Coronary artery (tissue), 2 donors: ENCODE results near the gene TSPAN4.
A peak's percentile ranks its signal among the peaks of the same experiment; 100 is the strongest.

Experiments used
- DNase-seq: peaks from one replicate; pipeline ENCODE4 v3.0.0-alpha.2; 2017; ENCODE audit warnings: low spot score
- H3K27ac ChIP-seq, 2 donors: fragments of 200-600 bp; sonication (generic); one replicate each; pipeline ENCODE4 v1.5.1; 2016 to 2019
- H3K4me3 ChIP-seq: fragments of 200-600 bp; sonication (generic); 2 replicates; pipeline ENCODE4 v1.5.1; 2016; ENCODE audit warnings: mild to moderate bottlenecking, moderate library complexity
- CTCF ChIP-seq: fragments of 200-600 bp; sonication (generic); IDR thresholded peaks from one replicate; pipeline ENCODE4 v1.5.1; 2019; ENCODE audit warnings: antibody characterized with exemption

The TSPAN4 gene

DNA sequence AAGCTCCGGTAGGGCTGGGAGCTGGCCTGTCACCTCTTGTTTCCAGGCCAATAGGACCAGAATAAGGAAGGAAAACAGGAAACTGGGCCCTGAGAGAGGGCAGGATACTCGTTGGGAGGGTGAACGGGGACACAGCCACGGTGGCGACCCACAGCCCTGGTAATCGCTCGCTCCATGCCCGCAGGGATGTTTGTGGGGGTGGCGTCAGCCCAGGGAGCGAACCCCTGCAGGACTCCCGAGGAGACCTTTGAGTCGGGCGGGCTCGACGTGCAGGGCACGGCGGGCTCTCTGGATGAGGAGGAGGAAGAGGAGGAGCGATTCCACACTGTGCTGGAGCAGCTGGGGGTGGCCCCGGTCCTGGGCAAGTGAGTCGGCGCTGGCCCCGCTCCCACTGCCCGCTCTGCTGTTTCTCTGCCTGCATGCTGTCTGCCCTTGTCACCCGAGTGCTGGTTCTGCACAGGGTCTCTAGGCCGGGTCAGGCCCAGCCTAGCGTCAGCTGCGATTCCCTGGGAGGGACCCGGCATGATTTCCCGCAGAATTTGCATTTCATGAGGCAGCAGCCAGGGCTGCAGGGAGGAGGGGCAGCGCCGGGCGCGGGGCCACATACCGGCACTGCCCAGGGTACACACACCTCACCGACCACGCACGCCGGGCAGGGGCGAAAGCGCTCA, 13.3 kb upstream of the TSPAN4 start:
- DNase-seq = no peak
- H3K4me3 ChIP-seq = peak overlapping the region; percentile 69
- peak overlapping the region in 1 of 2 donors; percentile 70 for H3K27ac ChIP-seq
- TF ChIP-seq CTCF = no peak

DNA sequence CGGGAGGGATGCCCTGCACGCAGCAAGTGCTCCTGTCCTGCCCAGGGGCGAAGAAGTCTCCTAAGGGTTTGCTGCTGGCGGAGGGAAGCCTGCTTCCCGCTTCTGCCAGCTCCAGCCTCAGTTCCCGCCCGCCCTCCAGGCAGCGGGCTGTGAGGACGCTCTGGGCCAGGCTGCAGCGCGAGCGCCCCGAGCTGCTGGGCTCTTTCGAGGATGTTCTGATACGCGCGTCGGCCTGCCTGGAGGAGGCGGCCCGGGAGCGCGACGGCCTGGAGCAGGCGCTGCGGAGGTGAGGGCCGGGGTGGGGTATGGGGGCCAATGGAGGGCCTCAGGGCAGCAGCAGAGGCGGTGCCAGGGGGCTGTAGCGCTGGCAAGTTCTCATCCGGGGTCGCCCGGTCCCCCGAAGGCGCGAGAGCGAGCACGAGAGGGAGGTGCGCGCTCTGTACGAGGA, 12.8 kb upstream of the TSPAN4 start:
- no peak for DNase-seq
- peak overlapping the region; percentile 69 for H3K4me3 ChIP-seq
- TF ChIP-seq CTCF = no peak
- peak overlapping the region in 1 of 2 donors; percentile 49 for H3K27ac ChIP-seq

GRCh38 chr11:830295-831117, 12.1 kb upstream of the TSPAN4 start:
- DNase-seq = no peak
- no peak for TF ChIP-seq CTCF
- H3K4me3 ChIP-seq = peak overlapping the region; percentile 69
- H3K27ac ChIP-seq = peak overlapping the region in 1 of 2 donors; percentile 49

DNA sequence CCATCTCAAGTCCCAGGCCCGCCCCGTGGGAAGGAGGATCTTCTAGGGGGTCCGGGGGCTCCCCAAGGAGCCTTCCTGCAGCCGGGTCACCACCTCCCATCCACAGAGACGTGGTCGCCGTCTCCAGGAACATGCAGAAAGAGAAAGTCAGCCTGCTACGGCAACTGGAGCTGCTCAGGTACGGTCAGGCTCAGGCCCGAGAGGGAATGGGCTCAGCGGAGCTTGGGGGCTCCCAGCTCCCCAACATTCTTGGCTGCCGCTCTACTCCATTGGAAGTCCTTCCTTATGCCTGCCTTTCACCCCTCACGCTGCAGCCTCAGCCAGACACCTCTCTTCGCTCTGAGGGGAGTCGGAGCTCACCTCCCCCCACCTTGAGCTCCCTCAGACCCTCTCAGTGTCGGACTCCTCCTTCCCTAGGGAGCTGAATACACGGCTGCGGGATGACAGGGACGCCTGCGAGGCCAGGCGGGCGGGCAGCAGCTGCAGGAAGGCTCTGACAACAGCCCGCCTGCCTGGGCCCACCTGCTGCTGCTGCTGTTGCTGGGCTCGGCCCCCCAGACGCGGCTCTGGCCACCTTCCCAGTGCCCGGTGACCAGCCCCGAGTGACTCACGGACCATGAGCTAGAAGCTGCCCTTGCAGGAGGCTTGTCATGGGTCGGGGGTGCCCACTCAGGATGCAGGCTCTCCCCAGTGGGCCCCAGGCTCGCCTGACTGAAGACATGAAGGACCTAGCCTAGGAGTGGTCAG, 11.4 kb upstream of the TSPAN4 start:
- peak overlapping the region; percentile 69 for H3K4me3 ChIP-seq
- no peak overlapping the region for H3K27ac ChIP-seq
- TF ChIP-seq CTCF = no peak
- DNase-seq = no peak

- Histone ChIP-seq H3K4me3 (peak overlapping the region; percentile 76), H3K27ac (peak overlapping the region; percentile 92 to 99)
- TF ChIP-seq CTCF = no peak
- no peak for DNase-seq
Measured at GRCh38 chr11:831961-832528, 10.6 kb upstream of the TSPAN4 start.

GRCh38 chr11:832529-833113, 10.0 kb upstream of the TSPAN4 start, which contains the start of gene CD151:
Gene CD151, plus strand, starts transcription at chr11:832952. Its CDS starts 3,118 bp downstream, at chr11:836070.
- TF ChIP-seq CTCF = no peak
- Histone ChIP-seq H3K27ac (peak within 1 kb of the TSS; percentile 92 to 99), H3K4me3 (peak within 1 kb of the TSS; percentile 76)
- no peak for DNase-seq
